NCI-H2081 (cell line): Measurements from ENCODE around the gene DGKE.

Source experiments
- DNase-seq, 2 experiments: peaks; one replicate each; lab custom pipeline; 2025; lab: John Stamatoyannopoulos, UW

Gene DGKE

GRCh38 chr17:56833809-56834379 lies at the start of gene DGKE, which contains the start of gene C17orf67:
DGKE (plus strand) TSS chr17:56834151; CDS start chr17:56834796, 645 bp downstream.
C17orf67 (minus strand) TSS chr17:56833920; CDS start chr17:56815810, 18,110 bp downstream.
- peak; percentile 93 to 98 for DNase-seq

- no peak for DNase-seq
Observed at GRCh38 chr17:56785405-56785804, 48.5 kb upstream of the DGKE start.

GRCh38 chr17:56785997-56786680 lies 47.8 kb upstream of the DGKE start:
- DNase-seq = no peak

GRCh38 chr17:56786989-56787482 lies 46.9 kb upstream of the DGKE start:
- no peak for DNase-seq

- no peak for DNase-seq
Observed at GRCh38 chr17:56792267-56792666, 41.7 kb upstream of the DGKE start.

- DNase-seq = no peak
Observed at GRCh38 chr17:56793531-56793930, 40.4 kb upstream of the DGKE start.

- DNase-seq = no peak
Observed at GRCh38 chr17:56793957-56794356, 40.0 kb upstream of the DGKE start.

- no peak for DNase-seq
Observed at GRCh38 chr17:56795221-56795865, 38.6 kb upstream of the DGKE start.

GRCh38 chr17:56796536-56796935 lies 37.4 kb upstream of the DGKE start:
- DNase-seq = no peak

- no peak for DNase-seq
Observed at GRCh38 chr17:56798916-56799315, 35.0 kb upstream of the DGKE start.

GRCh38 chr17:56801459-56802178 lies 32.3 kb upstream of the DGKE start:
- no peak for DNase-seq

- DNase-seq = no peak
Observed at GRCh38 chr17:56803071-56803470, 30.9 kb upstream of the DGKE start.

GRCh38 chr17:56804454-56804853 lies 29.5 kb upstream of the DGKE start:
- no peak for DNase-seq

GRCh38 chr17:56806949-56807348 lies 27.0 kb upstream of the DGKE start:
- DNase-seq = no peak

- no peak for DNase-seq
Observed at GRCh38 chr17:56807723-56808122, 26.2 kb upstream of the DGKE start.

- no peak for DNase-seq
Observed at GRCh38 chr17:56808503-56808902, 25.4 kb upstream of the DGKE start.

- no peak for DNase-seq
Observed at GRCh38 chr17:56809106-56809819, 24.7 kb upstream of the DGKE start.

- DNase-seq = no peak
Observed at GRCh38 chr17:56809820-56810179, 24.2 kb upstream of the DGKE start.

GRCh38 chr17:56810343-56810742 lies 23.6 kb upstream of the DGKE start:
- DNase-seq = no peak

GRCh38 chr17:56810891-56811775 lies 22.8 kb upstream of the DGKE start:
- no peak for DNase-seq

- DNase-seq = no peak
Observed at GRCh38 chr17:56812901-56813388, 21.0 kb upstream of the DGKE start.
